WERI-Rb-1 (cell line): ENCODE measurements around the gene TNFRSF14.

Experiments used
- DNase-seq: peaks from one replicate; pipeline ENCODE4 v3.0.0-alpha.2; 2020
- H3K27ac ChIP-seq: fragments of 250-450 bp; sonication (Bioruptor Pico); 2 replicates; pipeline ENCODE4 v1.5.1; 2020; ENCODE audit warnings: mild to moderate bottlenecking, moderate library complexity
- H3K27me3 ChIP-seq: fragments of 250-450 bp; sonication (Bioruptor Pico); 2 replicates; pipeline ENCODE4 v1.5.1; 2021; ENCODE audit warnings: mild to moderate bottlenecking, low read depth, moderate library complexity; ENCODE audit not compliant: insufficient read depth, severe bottlenecking
- H3K36me3 ChIP-seq: fragments of 250-450 bp; sonication (Bioruptor Pico); 2 replicates; pipeline ENCODE4 v1.5.1; 2020; ENCODE audit warnings: mild to moderate bottlenecking, moderate library complexity
- H3K4me3 ChIP-seq: 2 replicates; pipeline ENCODE4 v1.5.1; 2011; ENCODE audit warnings: low read depth, mild to moderate bottlenecking, control low read depth, low read length
- H3K9me3 ChIP-seq: fragments of 250-450 bp; sonication (Bioruptor Pico); 2 replicates; pipeline ENCODE4 v1.5.1; 2021; ENCODE audit warnings: mild to moderate bottlenecking, moderate library complexity; ENCODE audit not compliant: severe bottlenecking
- CTCF ChIP-seq: IDR thresholded peaks from 2 replicates; pipeline ENCODE4 v1.5.1; 2011; ENCODE audit warnings: low read depth, mild to moderate bottlenecking, control low read depth, inconsistent platforms, low read length

TNFRSF14 gene

DNA sequence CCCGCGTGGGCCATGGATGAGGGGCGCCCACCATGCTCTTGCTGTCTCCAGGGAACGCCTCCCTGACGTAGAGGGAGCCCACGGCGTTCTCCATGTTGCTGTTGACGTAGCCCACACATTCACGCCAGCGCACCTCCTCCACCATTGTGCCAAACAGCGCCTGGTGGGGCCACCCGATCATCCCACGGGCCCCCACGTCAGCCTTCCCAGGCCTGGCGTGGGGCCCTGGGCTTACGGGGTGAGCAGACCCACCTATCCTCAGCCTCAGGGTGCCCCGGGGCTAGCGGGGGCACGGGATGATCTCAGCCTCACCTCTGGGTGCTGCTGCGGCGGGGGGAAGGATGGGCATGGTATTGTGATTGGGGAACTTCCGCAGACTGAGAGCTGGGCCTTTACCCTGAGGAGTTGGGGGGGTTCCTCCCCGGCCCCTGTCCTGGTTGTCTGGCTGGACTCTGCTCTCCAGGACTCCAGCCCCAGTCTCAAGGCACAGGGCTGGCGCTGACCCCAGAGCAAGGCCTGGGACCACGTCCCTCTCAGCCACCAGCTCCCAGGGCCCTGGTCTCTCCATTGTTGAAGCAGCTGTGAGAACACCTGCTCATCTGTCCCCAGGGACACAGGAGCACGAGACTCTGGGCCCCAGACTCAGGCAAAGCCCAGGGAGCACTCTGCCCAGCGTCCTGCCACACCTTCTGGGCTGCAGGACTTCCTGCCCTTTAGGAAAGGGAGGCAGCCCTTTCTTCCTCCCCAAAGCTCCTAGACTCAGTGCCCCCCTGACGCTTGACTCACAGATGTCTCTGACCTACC is 40.6 kb downstream of the TNFRSF14 start:
- no peaks in the 10 kb centered on the region for H3K36me3 ChIP-seq
- H3K9me3 ChIP-seq, result peaks cover 19% of the 10 kb centered on the region
- TF ChIP-seq CTCF, result no peak
- H3K4me3 ChIP-seq, result no peak overlapping the region
- no peak overlapping the region for H3K27ac ChIP-seq
- H3K27me3 ChIP-seq, result peaks cover 81% of the 10 kb centered on the region
- DNase-seq, result no peak

DNA sequence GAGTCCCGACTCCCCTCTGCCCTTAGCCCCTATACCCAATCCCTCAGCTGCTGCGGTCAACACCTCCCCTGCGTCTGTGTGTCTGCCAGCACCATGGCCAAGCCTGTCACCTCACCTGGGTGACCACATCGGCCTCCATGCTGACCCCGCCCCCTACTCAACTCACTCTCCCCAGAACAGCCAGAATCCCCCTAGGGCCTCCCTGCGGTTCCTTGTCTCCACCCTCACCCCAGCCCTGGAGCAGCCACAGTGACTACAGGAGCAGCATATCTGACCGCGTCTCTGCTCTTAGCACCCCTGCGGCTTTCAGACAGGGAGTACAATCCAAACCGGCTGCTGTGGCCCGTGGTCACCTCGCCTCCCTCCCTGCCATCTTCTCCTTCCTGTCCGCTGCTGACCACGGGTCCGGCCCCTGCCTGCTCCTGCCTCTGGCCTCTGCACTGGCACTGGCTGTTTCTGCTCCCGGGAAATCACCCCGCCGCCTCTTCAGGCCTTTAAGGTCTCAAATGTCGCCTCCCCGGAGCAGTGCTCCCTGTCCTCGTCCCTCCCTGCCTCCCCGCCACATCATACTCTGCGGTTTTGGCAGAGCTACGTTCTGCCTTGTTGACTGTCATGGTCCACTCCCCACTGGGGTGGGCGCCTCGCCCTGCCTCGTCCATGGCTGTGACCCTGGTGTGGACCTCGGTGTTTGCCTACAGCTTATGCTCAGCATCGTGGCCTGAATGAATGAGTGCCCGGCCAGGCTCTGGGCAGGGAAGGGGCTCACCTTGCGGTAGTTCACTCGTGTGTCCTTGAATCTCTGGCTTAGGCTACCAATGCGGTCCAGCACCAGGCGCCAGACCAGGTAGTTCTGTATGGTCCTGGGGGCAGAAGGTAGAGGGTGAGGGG is 41.5 kb downstream of the TNFRSF14 start:
- TF ChIP-seq CTCF, result no peak
- no peak for DNase-seq
- H3K27me3 ChIP-seq, result peaks cover 89% of the 10 kb centered on the region

GRCh38 chr1:2598329-2598931 is 42.3 kb downstream of the TNFRSF14 start:
- peak; percentile 25; the same call in 1 of the 2 replicates for TF ChIP-seq CTCF
- Histone ChIP-seq H3K9me3 (peaks cover 19% of the 10 kb centered on the region), H3K27ac (no peak overlapping the region), H3K4me3 (no peak overlapping the region), H3K36me3 (no peaks in the 10 kb centered on the region), H3K27me3 (peaks cover 89% of the 10 kb centered on the region)
- DNase-seq, result no peak

More for the DNA sequence above, 41.5 kb downstream of the TNFRSF14 start:
- peaks cover 19% of the 10 kb centered on the region for H3K9me3 ChIP-seq
- no peaks in the 10 kb centered on the region for H3K36me3 ChIP-seq
- no peak overlapping the region for H3K4me3 ChIP-seq
- no peak overlapping the region for H3K27ac ChIP-seq

DNA sequence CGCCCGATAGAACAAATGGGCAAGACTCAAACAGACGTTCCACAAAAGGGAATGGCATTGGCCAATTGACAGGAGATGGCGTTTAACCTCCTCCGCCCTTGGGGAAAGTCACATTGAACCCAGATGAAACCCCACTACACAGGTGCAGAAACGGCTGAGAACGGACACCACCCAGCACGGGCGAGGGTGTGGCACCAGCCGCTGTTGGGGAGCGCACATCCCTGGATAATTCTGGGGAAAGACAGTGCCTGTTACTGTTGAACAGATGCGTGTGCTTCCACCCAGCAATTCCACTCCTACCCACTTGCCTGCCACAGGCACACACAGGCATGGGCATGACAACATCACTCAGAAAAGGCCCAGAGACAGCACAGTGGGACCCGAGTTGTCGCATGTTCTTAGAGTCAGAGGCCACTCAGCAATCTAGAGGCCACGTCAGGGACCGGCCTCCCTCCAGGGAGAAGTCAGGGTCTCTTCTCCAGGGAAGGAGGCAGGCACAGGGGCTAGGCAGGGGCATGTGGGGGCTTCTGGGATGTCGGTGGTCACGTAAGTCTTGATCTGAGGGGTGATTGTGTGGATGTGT is 45.6 kb downstream of the TNFRSF14 start:
- no peak overlapping the region for H3K4me3 ChIP-seq
- no peak overlapping the region for H3K27ac ChIP-seq
- peaks cover 75% of the 10 kb centered on the region for H3K27me3 ChIP-seq
- H3K9me3 ChIP-seq, result peaks cover 19% of the 10 kb centered on the region
- no peak for DNase-seq
- no peak for TF ChIP-seq CTCF
- no peaks in the 10 kb centered on the region for H3K36me3 ChIP-seq

GRCh38 chr1:2602311-2602835 is 46.2 kb downstream of the TNFRSF14 start:
- Histone ChIP-seq H3K27me3 (peaks cover 70% of the 10 kb centered on the region), H3K36me3 (no peaks in the 10 kb centered on the region), H3K4me3 (no peak overlapping the region), H3K27ac (no peak overlapping the region), H3K9me3 (peaks cover 19% of the 10 kb centered on the region)
- no peak for DNase-seq
- no peak for TF ChIP-seq CTCF
